K562 (cell line): ENCODE measurements around the gene BRME1. TPM values are rescaled to one million over a fixed set of nuclear protein-coding genes. Genes with fewer than 3 reads are reported as not detected.

Source experiments
- BACH1 ChIP-seq: fragments of 200-800 bp; sonication (Bioruptor generic); IDR thresholded peaks from 2 replicates; pipeline ENCODE4 v1.6.1; 2016; ENCODE audit warnings: missing genetic modification characterization, missing compliant biosample characterization
- BRD9 ChIP-seq: fragments of 450-650 bp; IDR thresholded peaks from 2 replicates; pipeline ENCODE4 v1.6.1; 2018; ENCODE audit warnings: low read depth; ENCODE audit not compliant: partially characterized antibody
- CBFA2T2 ChIP-seq: fragments of 450-650 bp; conservative IDR thresholded peaks from 2 replicates; pipeline ENCODE4 v1.6.1; 2017; ENCODE audit warnings: mild to moderate bottlenecking
- CC2D1A ChIP-seq: fragments of 450-650 bp; IDR thresholded peaks from 2 replicates; pipeline ENCODE4 v1.6.1; 2017; ENCODE audit warnings: mild to moderate bottlenecking
- CEBPZ ChIP-seq: fragments of 150-350 bp; IDR thresholded peaks from 2 replicates; pipeline ENCODE4 v1.6.1; 2014; ENCODE audit warnings: low read depth, mild to moderate bottlenecking, low read length, borderline replicate concordance
- GTF2F1 ChIP-seq: IDR thresholded peaks from 2 replicates; pipeline ENCODE4 v1.6.1; 2011; ENCODE audit warnings: low read depth, low read length, improper control_type of control experiment
- HDAC2 ChIP-seq: fragments of 450-650 bp; IDR thresholded peaks from 2 replicates; pipeline ENCODE4 v1.6.1; 2016; ENCODE audit warnings: mild to moderate bottlenecking
- JUN ChIP-seq, 2 experiments: sonication (generic) in 1 of 2; formaldehyde crosslinking in 1 of 2; IDR thresholded peaks; 2 replicates each; pipeline versions ENCODE4 v1.6.1 to v1.8.0; 2012 to 2022; ENCODE audit warnings: borderline replicate concordance in 2 of 2, mild to moderate bottlenecking in 2 of 2, improper control_type of control experiment in 1 of 2, low read depth in 1 of 2, low read length in 1 of 2, missing genetic modification reagents in 1 of 2
- JUNB ChIP-seq: fragments of 450-650 bp; formaldehyde crosslinking; conservative IDR thresholded peaks from 2 replicates; pipeline ENCODE4 v1.4.0; 2020; ENCODE audit warnings: mild to moderate bottlenecking
- LEF1 ChIP-seq: fragments of 450-650 bp; IDR thresholded peaks from 2 replicates; pipeline ENCODE4 v1.6.1; 2016; ENCODE audit warnings: mild to moderate bottlenecking
- MYC ChIP-seq, 2 experiments: fragments of 250-450 bp in 1 of 2; sonication (Bioruptor Pico) in 1 of 2; IDR thresholded peaks; 2 replicates each; pipeline versions ENCODE4 v1.5.1 to v1.6.1; 2012 to 2021; ENCODE audit warnings: low read depth in 2 of 2, borderline replicate concordance in 1 of 2, improper control_type of control experiment in 1 of 2, low read length in 1 of 2, mild to moderate bottlenecking in 1 of 2, moderate library complexity in 1 of 2
- NBN ChIP-seq: fragments of 450-650 bp; IDR thresholded peaks from 2 replicates; pipeline ENCODE4 v1.6.1; 2016; ENCODE audit warnings: low read depth, mild to moderate bottlenecking
- NEUROD1 ChIP-seq: fragments of 150-350 bp; IDR thresholded peaks from 2 replicates; pipeline ENCODE4 v1.6.1; 2014; ENCODE audit warnings: borderline replicate concordance, low read length, low read depth; ENCODE audit not compliant: partially characterized antibody
- RBM25 ChIP-seq: fragments of 200-400 bp; formaldehyde crosslinking; IDR thresholded peaks from 2 replicates; pipeline ENCODE4 v1.6.1; 2018; ENCODE audit warnings: low read length, low read depth, moderate library complexity; ENCODE audit not compliant: severe bottlenecking
- RNF2 ChIP-seq: sonication (generic); IDR thresholded peaks from 2 replicates; pipeline ENCODE4 v1.6.1; 2016
- SUPT5H ChIP-seq: fragments of 450-650 bp; IDR thresholded peaks from 2 replicates; pipeline ENCODE4 v1.6.1; 2016
- TBL1XR1 ChIP-seq, 2 experiments: IDR thresholded peaks; 2 replicates each; pipeline ENCODE4 v1.6.1; 2012; ENCODE audit warnings: improper control_type of control experiment in 2 of 2, low read length in 2 of 2, mild to moderate bottlenecking in 1 of 2
- YY1 ChIP-seq, 3 experiments: IDR thresholded peaks; 2 replicates each; pipeline ENCODE4 v1.6.1; 2011; ENCODE audit warnings: low read length in 2 of 3, mild to moderate bottlenecking in 2 of 3, moderate library complexity in 2 of 3, borderline replicate concordance in 1 of 3, control low read depth in 1 of 3, low read depth in 1 of 3; ENCODE audit not compliant: insufficient read depth in 3 of 3, insufficient replicate concordance in 2 of 3, control insufficient read depth in 1 of 3, insufficient read length in 1 of 3; ENCODE audit errors: extremely low read depth in 1 of 3
- ZMIZ1 ChIP-seq, 2 experiments: fragments of 150-350 bp in 1 of 2; IDR thresholded peaks; 2 replicates each; pipeline ENCODE4 v1.6.1; 2012 to 2016; ENCODE audit warnings: low read depth in 2 of 2, low read length in 2 of 2, mild to moderate bottlenecking in 1 of 2, moderate library complexity in 1 of 2
- polyA plus RNA-seq, 8 experiments: library from polyadenylated mRNA; depleted of rRNA in 4 of 8; stranded (reverse) in 5 of 8; unstranded in 3 of 8; fragments of >200 nt; fragmentation: Nextera tagmentation in 2 of 8; fragmentation: Illumina TruSeq in 1 of 8; extraction: Ambion mirVana in 2 of 8; extraction: Trizol in 1 of 8; gene quantifications; 2 replicates each; pipeline versions ENCODE4 v1.2.1 to v1.2.3, GENCODE V29; 2011 to 2014; ENCODE audit warnings: inconsistent platforms in 1 of 8, missing spikeins in 1 of 8
- total RNA-seq, 7 experiments: library from RNA; depleted of rRNA in 6 of 7; stranded (reverse); fragments of >200 nt in 6 of 7; fragmentation: Illumina TruSeq in 2 of 7; extraction: Trizol in 2 of 7; gene quantifications; 2 replicates each; pipeline versions ENCODE4 v1.2.1 to v1.2.3, GENCODE V29; 2011 to 2021; ENCODE audit warnings: low replicate concordance in 1 of 7

Gene BRME1
- total and polyA plus RNA-seq, 9 of the 15 experiments (the other 6 are each of a cell fraction or from before 2014, with no cell fraction given) = 0.75 to 6.1 (median 3.6) TPM

GRCh38 chr19:13861714-13862531 is 44.0 kb downstream of the BRME1 start (continued):
- TF ChIP-seq TBL1XR1 (IDR thresholded peaks at IDR 0.05; ENCODE audit: low read length in 2 of 2) (0 out of 4 replicates have a peak, but pooled peaks have one; percentile 34 to 61), NBN (peak; percentile 39; the same call in 1 of the 2 replicates), JUN (IDR thresholded peaks at IDR 0.05; ENCODE audit: borderline replicate concordance, low read depth, low read length) (peak; percentile 84), JUN (CRISPR knock-in tag; IDR thresholded peaks at IDR 0.05; ENCODE audit: borderline replicate concordance) (no peak), RNF2 (0 out of 2 replicates have a peak, but pooled peaks have one; percentile 19), RBM25 (no peak), YY1 (IDR thresholded peaks at IDR 0.05; ENCODE audit: borderline replicate concordance in 1 of 3, control insufficient read depth in 1 of 3, extremely low read depth in 1 of 3, insufficient read depth in 3 of 3, insufficient read length in 1 of 3, insufficient replicate concordance in 2 of 3, low read depth in 1 of 3, low read length in 2 of 3) (peak in 1 of 3 experiments; percentile 59), CBFA2T2 (no peak), LEF1 (peak; percentile 69; the same call in 1 of the 2 replicates), GTF2F1 (no peak), MYC (IDR thresholded peaks at IDR 0.05; ENCODE audit: low read depth, low read length) (peak; percentile 55; the same call in 1 of the 2 replicates), MYC (CRISPR knock-in tag; IDR thresholded peaks at IDR 0.05; ENCODE audit: borderline replicate concordance, low read depth) (no peak), ZMIZ1 (IDR thresholded peaks at IDR 0.05; ENCODE audit: low read depth in 2 of 2, low read length in 2 of 2) (0 out of 4 replicates have a peak, but pooled peaks of 1 of the 2 experiments have one; percentile 10), JUNB (CRISPR knock-in tag) (0 out of 2 replicates have a peak, but pooled peaks have one; percentile 30), SUPT5H (peak; percentile 46; the same call in 1 of the 2 replicates), BRD9 (no peak), NEUROD1 (peak; percentile 40), BACH1 (tag) (peak; percentile 60; the same call in 1 of the 2 replicates), HDAC2 (no peak), CEBPZ (no peak), CC2D1A (peak; percentile 93)
